GM12801 (cell line): ENCODE data around the gene TBC1D3C.
"Not testable (repeated sequence)": the region's sequence is repeated elsewhere in the genome, so short reads cannot be mapped to it uniquely, and the experiment has no call there.

Source experiments
- TF ChIP-seq, protein P1 (sequence below): IDR thresholded peaks from one replicate; pipeline ENCODE4 v1.5.1; 2011; ENCODE audit warnings: control low read depth; ENCODE audit not compliant: insufficient read length; ENCODE audit errors: extremely low read depth

The TBC1D3C gene

DNA sequence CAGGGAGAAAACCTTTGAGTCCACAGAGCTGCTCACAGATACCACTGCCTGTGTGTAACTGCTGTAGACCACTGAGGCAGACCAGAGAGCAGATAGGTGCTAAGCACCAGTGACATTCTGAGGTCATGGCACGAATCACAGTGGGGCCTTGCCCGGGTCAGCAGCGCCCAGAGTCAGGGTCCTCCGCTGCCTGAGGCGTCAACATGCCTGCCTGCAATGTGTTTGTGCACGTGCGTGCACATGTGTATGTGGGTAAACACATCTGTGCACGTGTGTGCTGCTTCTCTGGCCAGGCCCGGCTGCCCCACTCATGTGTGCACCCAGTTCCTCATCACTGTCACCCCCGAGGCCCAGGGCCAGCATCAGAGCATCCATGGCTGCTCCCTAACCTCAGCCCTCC is at the start of gene TBC1D3C:
Gene TBC1D3C, minus strand, starts transcription at position 101 of the 400 bp plus-strand sequence. CDS start 1,568 bp downstream, outside the sequence.
- TF ChIP-seq, protein P1, sequence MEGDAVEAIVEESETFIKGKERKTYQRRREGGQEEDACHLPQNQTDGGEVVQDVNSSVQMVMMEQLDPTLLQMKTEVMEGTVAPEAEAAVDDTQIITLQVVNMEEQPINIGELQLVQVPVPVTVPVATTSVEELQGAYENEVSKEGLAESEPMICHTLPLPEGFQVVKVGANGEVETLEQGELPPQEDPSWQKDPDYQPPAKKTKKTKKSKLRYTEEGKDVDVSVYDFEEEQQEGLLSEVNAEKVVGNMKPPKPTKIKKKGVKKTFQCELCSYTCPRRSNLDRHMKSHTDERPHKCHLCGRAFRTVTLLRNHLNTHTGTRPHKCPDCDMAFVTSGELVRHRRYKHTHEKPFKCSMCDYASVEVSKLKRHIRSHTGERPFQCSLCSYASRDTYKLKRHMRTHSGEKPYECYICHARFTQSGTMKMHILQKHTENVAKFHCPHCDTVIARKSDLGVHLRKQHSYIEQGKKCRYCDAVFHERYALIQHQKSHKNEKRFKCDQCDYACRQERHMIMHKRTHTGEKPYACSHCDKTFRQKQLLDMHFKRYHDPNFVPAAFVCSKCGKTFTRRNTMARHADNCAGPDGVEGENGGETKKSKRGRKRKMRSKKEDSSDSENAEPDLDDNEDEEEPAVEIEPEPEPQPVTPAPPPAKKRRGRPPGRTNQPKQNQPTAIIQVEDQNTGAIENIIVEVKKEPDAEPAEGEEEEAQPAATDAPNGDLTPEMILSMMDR, result not testable (repeated sequence)
